Measurements from ENCODE around the gene LPCAT2.

The LPCAT2 gene

GRCh38 chr16:55555436-55555835 is 46.6 kb downstream of the LPCAT2 start:
- no peak for DNase-seq (ENCODE audit: low read depth)

GRCh38 chr16:55557186-55557585 is 48.3 kb downstream of the LPCAT2 start:
- DNase-seq (ENCODE audit: low read depth), result no peak

- DNase-seq (ENCODE audit: low read depth), result no peak
Observed at GRCh38 chr16:55559233-55559632, 50.4 kb downstream of the LPCAT2 start.

- no peak for DNase-seq (ENCODE audit: low read depth)
Observed at GRCh38 chr16:55559933-55560516, 51.2 kb downstream of the LPCAT2 start.

- no peak for DNase-seq (ENCODE audit: low read depth)
Observed at GRCh38 chr16:55561319-55561848, 52.5 kb downstream of the LPCAT2 start.

- no peak for DNase-seq (ENCODE audit: low read depth)
Observed at GRCh38 chr16:55562936-55563335, 54.1 kb downstream of the LPCAT2 start.

DNA sequence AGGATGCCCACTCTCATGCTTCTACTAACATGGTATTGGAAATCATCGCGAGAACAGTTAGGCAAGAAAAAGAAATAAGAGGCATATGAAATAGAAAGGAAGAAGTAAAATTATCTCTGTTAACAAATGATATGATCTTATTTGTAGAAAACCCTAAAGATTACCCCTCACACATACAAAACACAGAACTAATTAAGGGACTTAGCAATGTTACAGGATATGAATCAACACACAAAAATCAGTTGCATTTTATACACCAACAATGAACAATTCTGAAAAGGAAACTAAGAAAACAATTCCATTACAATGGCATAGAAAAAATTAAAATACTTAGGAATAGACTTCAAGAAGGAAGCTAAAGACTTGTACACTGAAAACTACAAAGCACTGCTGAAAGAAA is 54.9 kb downstream of the LPCAT2 start:
- DNase-seq (ENCODE audit: low read depth), result no peak

DNA sequence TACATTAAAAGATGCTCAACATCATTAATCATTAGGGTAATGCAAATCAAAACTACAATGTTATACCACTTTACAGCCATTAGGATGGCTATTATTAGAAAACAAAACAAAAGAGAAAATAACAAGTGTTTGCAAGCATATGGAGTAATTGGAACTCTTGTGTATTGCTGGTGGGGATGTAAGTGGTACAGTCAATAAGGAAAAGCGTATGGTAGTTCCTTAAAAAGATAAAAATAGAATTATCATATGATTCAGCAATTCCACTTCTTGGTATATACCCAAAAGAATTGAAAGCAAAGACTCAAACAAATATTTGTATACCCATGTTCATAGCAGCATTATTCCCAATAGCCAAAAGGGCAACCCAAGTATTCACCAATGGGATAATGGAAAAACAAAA is 56.2 kb downstream of the LPCAT2 start:
- DNase-seq (ENCODE audit: low read depth), result no peak

GRCh38 chr16:55566432-55567175 is 57.7 kb downstream of the LPCAT2 start, which contains the start of gene CAPNS2:
TSS of gene CAPNS2 (plus strand) at chr16:55566684. CDS start at chr16:55566757, 73 bp downstream.
- no peak for DNase-seq (ENCODE audit: low read depth)

GRCh38 chr16:55567382-55567781 is 58.5 kb downstream of the LPCAT2 start:
- no peak for DNase-seq (ENCODE audit: low read depth)

GRCh38 chr16:55568207-55568606 is 59.3 kb downstream of the LPCAT2 start:
- no peak for DNase-seq (ENCODE audit: low read depth)

DNA sequence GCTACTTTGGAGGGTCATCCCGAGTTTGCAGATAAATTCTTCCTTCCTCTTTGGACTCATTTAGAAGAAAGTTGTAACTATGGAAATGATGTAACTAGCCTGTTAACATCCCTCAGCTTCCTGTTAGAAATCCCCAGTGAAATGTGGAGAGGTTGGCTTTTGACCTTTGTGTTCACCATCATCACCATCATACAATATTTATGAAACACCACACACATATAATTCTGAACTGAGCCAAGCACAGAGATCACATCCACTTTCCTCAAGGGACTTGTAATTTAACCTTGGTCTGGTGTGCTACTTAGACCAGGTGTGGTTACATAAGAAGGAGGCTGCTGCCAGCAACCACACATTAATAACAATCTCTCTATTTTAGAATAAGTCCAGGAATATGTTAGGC is 60.2 kb downstream of the LPCAT2 start:
- no peak for DNase-seq (ENCODE audit: low read depth)

DNA sequence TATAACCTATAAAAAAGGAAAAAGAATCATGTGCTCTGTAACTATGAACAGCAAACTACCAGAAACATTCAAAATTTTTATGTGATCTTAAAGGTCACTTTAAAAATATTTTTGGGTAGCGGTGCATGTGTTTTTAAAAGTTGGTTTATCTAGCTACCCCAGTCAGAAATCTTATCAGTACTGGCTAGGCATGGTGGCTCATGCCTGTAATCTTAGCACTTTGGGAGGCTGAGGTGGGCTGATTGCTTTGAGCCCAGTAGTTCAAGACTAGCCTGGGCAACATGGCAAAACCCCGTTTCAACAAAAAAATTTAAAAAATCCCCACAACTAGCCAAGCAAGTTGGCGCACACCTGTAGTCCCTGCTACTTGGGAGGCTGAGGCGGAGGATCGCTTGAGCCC is 61.3 kb downstream of the LPCAT2 start:
- no peak for DNase-seq (ENCODE audit: low read depth)

DNA sequence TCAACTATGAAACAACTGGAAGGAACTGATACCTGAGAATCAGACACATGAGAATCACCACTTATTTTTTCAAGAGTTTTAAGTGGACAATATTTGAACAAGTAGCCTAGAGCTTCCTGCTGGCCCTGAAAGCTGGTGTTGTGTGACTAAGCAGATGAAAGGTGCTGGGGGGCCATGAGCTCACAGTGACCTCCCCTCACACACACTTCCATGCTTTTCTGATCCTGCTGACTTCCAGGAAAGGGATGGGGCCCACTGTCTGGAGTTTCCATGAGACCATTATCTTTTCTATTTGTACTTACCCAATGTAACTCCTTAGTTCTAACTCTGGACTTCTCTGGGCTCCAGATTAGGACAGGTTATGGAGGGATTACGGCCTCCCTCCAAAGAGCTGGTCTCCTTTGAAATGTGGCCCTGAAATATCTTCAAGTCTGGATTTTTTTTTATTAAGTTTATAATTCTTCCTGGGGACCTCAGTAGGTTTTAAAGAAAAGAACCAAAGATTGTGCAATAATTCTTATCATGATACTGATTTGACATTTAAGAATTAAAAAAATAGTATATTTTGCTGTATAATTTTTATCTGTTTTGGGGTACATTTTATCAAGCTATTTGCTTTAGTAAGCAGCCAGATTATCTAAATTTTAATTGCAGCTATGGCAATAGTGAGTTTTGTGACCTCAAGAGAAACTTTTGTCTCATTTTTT is 62.5 kb downstream of the LPCAT2 start:
- no peak for DNase-seq (ENCODE audit: low read depth)

DNA sequence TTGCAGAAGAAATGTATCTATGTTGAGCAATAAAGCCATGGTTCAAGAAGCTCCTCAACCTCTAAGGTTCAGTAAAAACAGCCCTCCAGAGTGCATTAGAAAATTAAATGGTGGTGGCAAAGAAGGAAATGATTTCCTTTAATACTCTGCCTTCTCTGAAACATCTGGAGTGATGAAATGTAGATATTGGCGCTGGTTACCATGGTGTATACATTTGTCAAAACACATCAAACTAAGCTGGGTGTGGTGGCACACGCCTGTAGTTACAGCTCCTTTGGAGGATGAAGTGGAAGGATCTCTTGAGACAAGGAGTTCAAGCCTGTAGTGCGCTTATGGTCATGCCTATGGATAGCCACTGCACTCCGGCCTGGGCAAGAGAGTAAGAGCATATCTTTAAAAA is 63.6 kb downstream of the LPCAT2 start:
- DNase-seq (ENCODE audit: low read depth), result no peak

DNA sequence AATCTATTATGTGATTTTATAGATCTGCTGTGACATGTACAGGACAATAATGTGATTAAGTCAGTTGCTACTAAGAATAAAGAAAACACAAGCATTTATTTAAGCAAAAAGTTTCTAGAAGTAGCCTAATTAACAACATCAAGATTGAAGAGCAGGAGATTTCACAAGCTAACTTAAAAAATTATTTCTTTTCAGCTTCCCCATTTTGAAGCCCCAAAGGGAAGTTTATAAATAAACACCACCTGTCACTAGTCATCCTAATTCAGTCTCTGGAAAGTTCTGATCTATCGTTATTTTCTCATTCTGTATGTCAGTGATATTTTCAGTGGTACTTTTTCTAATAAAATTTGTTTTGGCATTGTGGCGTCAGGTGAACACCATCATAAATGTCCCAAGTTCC is 65.9 kb downstream of the LPCAT2 start:
- no peak for DNase-seq (ENCODE audit: low read depth)

DNA sequence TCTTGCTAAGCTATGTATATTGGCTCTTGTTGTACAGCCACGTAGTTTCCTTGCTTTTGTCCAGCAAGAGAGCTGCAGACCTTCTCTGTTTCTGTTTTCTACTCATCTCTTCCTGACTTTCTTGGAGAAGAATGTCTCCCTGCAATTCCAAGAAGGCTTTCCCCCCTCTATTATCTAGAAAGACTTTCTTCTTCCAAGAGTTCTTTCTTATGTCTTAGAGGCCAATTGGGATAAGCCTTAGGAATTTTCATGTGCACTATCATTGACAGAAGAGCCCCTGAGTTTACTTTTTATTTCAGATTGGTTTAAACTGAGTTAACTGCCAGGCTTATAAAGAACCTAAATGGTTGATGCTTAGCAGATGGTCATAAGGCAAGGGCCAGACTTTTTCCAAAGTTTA is 66.6 kb downstream of the LPCAT2 start:
- no peak for DNase-seq (ENCODE audit: low read depth)

DNA sequence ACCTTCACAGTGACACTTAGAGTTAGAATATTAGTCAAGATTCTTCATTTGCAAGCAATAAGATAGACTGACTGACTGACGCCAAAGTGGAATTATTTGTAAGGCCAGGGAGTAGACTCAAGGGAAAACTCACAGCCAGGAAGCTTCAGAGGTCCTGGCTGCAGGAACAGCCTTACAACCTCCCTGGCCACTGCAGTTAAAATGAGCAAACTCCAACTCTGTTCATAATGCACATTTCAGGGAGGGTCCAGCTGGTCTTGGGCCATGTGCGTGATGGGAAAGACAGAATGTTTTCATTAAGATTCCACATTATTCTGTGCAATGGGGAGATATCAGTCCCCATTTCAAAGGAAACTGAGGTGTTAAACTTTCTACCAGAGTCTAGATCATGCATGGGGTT is 67.5 kb downstream of the LPCAT2 start:
- no peak for DNase-seq (ENCODE audit: low read depth)

- no peak for DNase-seq (ENCODE audit: low read depth)
Observed at GRCh38 chr16:55577887-55578286, 69.0 kb downstream of the LPCAT2 start.

DNA sequence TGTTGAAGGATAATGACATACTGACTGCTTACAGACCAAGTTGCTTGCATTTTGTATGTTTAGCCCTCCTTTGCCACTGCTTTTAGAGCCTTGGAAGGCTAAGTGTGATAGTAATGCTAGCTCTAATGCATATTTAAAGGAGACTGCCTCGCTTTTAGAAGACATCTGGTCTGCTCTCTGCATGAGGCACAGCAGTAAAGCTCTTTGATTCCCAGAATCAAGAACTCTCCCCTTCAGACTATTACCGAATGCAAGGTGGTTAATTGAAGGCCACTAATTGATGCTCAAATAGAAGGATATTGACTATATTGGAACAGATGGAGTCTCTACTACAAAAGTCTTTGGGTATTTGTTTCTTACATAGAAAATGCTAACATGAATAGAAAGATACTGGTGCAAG is 76.8 kb downstream of the LPCAT2 start:
- no peak for DNase-seq (ENCODE audit: low read depth)

GRCh38 chr16:55588799-55589198 is 79.9 kb downstream of the LPCAT2 start:
- DNase-seq (ENCODE audit: low read depth), result no peak

GRCh38 chr16:55592306-55592705 is 83.4 kb downstream of the LPCAT2 start:
- DNase-seq (ENCODE audit: low read depth), result no peak

GRCh38 chr16:55597928-55598327 is 89.1 kb downstream of the LPCAT2 start:
- DNase-seq (ENCODE audit: low read depth), result no peak
